Measurements from ENCODE around the gene LZTR1. TPM values are rescaled to one million over a fixed set of nuclear protein-coding genes. Genes with fewer than 3 reads are reported as not detected.

Gene LZTR1
- total RNA-seq, 1 donor from 2014 or later = 72.8 TPM

- Histone ChIP-seq H3K36me3 (peaks cover 14 to 42% of the 10 kb centered on the region in 2 donors), H3K9me3 (no peaks in the 10 kb centered on the region), H3K4me3 (no peak overlapping the region), H3K4me1 (peaks cover 0 to 4% of the 10 kb centered on the region in 2 donors), H3K27ac (no peak overlapping the region), H3K27me3 (no peaks in the 10 kb centered on the region)
- TF ChIP-seq CTCF (IDR thresholded peaks at IDR 0.05) = no peak
- no peak for DNase-seq (ENCODE audit: low spot score in 2 of 2)
- intact Hi-C loops (cut with DNase I) = no loop called here
These were observed 28.8 kb upstream of the LZTR1 start for GRCh38 chr22:20953342-20953608.

GRCh38 chr22:20953668-20954500 lies 28.2 kb upstream of the LZTR1 start:
- TF ChIP-seq CTCF (IDR thresholded peaks at IDR 0.05) = no peak
- Histone ChIP-seq H3K4me3 (no peak overlapping the region), H3K27me3 (no peaks in the 10 kb centered on the region), H3K27ac (no peak overlapping the region), H3K4me1 (peaks cover 0 to 4% of the 10 kb centered on the region in 2 donors), H3K36me3 (peaks cover 14 to 42% of the 10 kb centered on the region in 2 donors), H3K9me3 (no peaks in the 10 kb centered on the region)
- no peak for DNase-seq (ENCODE audit: low spot score in 2 of 2)
- intact Hi-C loops (cut with DNase I) = no loop called here

- no peak for TF ChIP-seq CTCF (IDR thresholded peaks at IDR 0.05)
- intact Hi-C loops (cut with DNase I) = no loop called here
- peaks cover 0 to 4% of the 10 kb centered on the region in 2 donors for H3K4me1 ChIP-seq
- H3K27me3 ChIP-seq = no peaks in the 10 kb centered on the region
- H3K36me3 ChIP-seq = peaks cover 7 to 30% of the 10 kb centered on the region in 2 donors
- no peak for DNase-seq (ENCODE audit: low spot score in 2 of 2)
- H3K4me3 ChIP-seq = no peak overlapping the region
- no peaks in the 10 kb centered on the region for H3K9me3 ChIP-seq
- no peak overlapping the region for H3K27ac ChIP-seq
These were observed 26.5 kb upstream of the LZTR1 start for GRCh38 chr22:20955548-20955947.

- H3K4me1 ChIP-seq = peaks cover 0 to 4% of the 10 kb centered on the region in 2 donors
- no peak for TF ChIP-seq CTCF (IDR thresholded peaks at IDR 0.05)
- H3K4me3 ChIP-seq = peak overlapping the region; percentile 60 to 77
- peaks cover 0 to 21% of the 10 kb centered on the region in 2 donors for H3K36me3 ChIP-seq
- H3K9me3 ChIP-seq = no peaks in the 10 kb centered on the region
- intact Hi-C loops (cut with DNase I) = no loop called here
- DNase-seq (ENCODE audit: low spot score in 2 of 2) = no peak
- no peak overlapping the region for H3K27ac ChIP-seq
- H3K27me3 ChIP-seq = no peaks in the 10 kb centered on the region
These were observed 25.6 kb upstream of the LZTR1 start for GRCh38 chr22:20956258-20957101.

- Histone ChIP-seq H3K4me3 (peak overlapping the region; percentile 60 to 77), H3K4me1 (peaks cover 0 to 4% of the 10 kb centered on the region in 2 donors), H3K9me3 (no peaks in the 10 kb centered on the region), H3K27me3 (no peaks in the 10 kb centered on the region), H3K36me3 (peaks cover 0 to 14% of the 10 kb centered on the region in 2 donors), H3K27ac (no peak overlapping the region)
- no peak for TF ChIP-seq CTCF (IDR thresholded peaks at IDR 0.05)
- DNase-seq (ENCODE audit: low spot score in 2 of 2) = no peak
- intact Hi-C loops (cut with DNase I) = no loop called here
These were observed 24.9 kb upstream of the LZTR1 start for GRCh38 chr22:20957102-20957682.

Measured in ascending aorta (tissue), 2 donors.